ENCODE data around the gene CEMIP. TPM values are rescaled to one million over a fixed set of nuclear protein-coding genes. Genes with fewer than 3 reads are reported as not detected.

CEMIP gene
- total RNA-seq, 2 experiments from 2014 or later, result not detected

GRCh38 chr15:80838666-80839065 is 59.5 kb downstream of the CEMIP start:
- no peak for DNase-seq (ENCODE audit: low spot score)
- Histone ChIP-seq H3K36me3 (ENCODE audit: insufficient read depth, low read length) (no peaks in the 10 kb centered on the region), H3K4me3 (ENCODE audit: low read depth, low read length, poor library complexity, severe bottlenecking) (no peak overlapping the region), H3K9me3 (ENCODE audit: low read length) (no peaks in the 10 kb centered on the region), H4K20me1 (ENCODE audit: insufficient read depth, low read length) (no peaks in the 10 kb centered on the region), H3K27ac (ENCODE audit: low read depth, low read length, poor library complexity, severe bottlenecking) (no peak overlapping the region), H3K79me2 (ENCODE audit: insufficient read depth, low read depth, low read length) (no peaks in the 10 kb centered on the region), H2AFZ (ENCODE audit: low read length) (no peak overlapping the region), H3K4me2 (ENCODE audit: low read length) (no peak overlapping the region), H3K4me1 (ENCODE audit: insufficient read depth, low read length, poor library complexity, severe bottlenecking) (no peaks in the 10 kb centered on the region), H3K9me2 (ENCODE audit: insufficient read depth, low read length) (no peaks in the 10 kb centered on the region)
- CTCF ChIA-PET (ENCODE audit: unreplicated experiment), result no interaction called here
- no peak for TF ChIP-seq EZH2phosphoT487 (IDR thresholded peaks at IDR 0.05; ENCODE audit: borderline replicate concordance, low read depth, low read length)
- no peak for TF ChIP-seq CTCF (conservative IDR thresholded peaks at IDR 0.05; ENCODE audit: low read length)
- intact Hi-C loops (cut with micrococcal nuclease; ENCODE audit: unreplicated experiment), result no loop called here
- no TSS peak for BruUV-seq (replicated peaks)
- POLR2A ChIA-PET, result no interaction called here

DNA sequence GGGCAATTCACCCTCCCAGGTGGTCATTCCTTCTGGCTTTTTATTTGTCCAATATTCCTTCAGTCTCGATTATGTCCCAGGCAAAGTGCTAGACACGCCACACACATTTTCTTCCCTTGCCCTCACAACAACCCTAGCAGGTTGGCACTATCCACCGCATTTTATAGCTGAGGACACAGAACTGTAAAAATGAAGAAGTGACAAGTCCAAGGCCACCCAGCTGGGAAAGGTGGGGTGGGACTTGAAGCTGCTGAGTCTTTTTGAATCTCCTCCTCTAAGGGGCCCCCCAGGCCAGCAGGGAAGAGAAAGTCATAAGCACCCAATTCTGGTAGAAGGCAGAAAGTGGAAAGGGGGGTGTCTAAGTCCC is 60.6 kb downstream of the CEMIP start:
- CTCF ChIA-PET (ENCODE audit: unreplicated experiment), result no interaction called here
- Histone ChIP-seq H3K4me2 (ENCODE audit: low read length) (no peak overlapping the region), H3K9me2 (ENCODE audit: insufficient read depth, low read length) (no peaks in the 10 kb centered on the region), H3K9me3 (ENCODE audit: low read length) (no peaks in the 10 kb centered on the region), H3K79me2 (ENCODE audit: insufficient read depth, low read depth, low read length) (no peaks in the 10 kb centered on the region), H2AFZ (ENCODE audit: low read length) (no peak overlapping the region), H3K27ac (ENCODE audit: low read depth, low read length, poor library complexity, severe bottlenecking) (no peak overlapping the region), H3K4me1 (ENCODE audit: insufficient read depth, low read length, poor library complexity, severe bottlenecking) (no peaks in the 10 kb centered on the region), H3K4me3 (ENCODE audit: low read depth, low read length, poor library complexity, severe bottlenecking) (no peak overlapping the region), H3K36me3 (ENCODE audit: insufficient read depth, low read length) (no peaks in the 10 kb centered on the region), H4K20me1 (ENCODE audit: insufficient read depth, low read length) (no peaks in the 10 kb centered on the region)
- TF ChIP-seq CTCF (conservative IDR thresholded peaks at IDR 0.05; ENCODE audit: low read length) (no peak), EZH2phosphoT487 (IDR thresholded peaks at IDR 0.05; ENCODE audit: borderline replicate concordance, low read depth, low read length) (no peak)
- intact Hi-C loops (cut with micrococcal nuclease; ENCODE audit: unreplicated experiment), result no loop called here
- BruUV-seq (replicated peaks), result no TSS peak
- no peak for DNase-seq (ENCODE audit: low spot score)
- POLR2A ChIA-PET, result no interaction called here

DNA sequence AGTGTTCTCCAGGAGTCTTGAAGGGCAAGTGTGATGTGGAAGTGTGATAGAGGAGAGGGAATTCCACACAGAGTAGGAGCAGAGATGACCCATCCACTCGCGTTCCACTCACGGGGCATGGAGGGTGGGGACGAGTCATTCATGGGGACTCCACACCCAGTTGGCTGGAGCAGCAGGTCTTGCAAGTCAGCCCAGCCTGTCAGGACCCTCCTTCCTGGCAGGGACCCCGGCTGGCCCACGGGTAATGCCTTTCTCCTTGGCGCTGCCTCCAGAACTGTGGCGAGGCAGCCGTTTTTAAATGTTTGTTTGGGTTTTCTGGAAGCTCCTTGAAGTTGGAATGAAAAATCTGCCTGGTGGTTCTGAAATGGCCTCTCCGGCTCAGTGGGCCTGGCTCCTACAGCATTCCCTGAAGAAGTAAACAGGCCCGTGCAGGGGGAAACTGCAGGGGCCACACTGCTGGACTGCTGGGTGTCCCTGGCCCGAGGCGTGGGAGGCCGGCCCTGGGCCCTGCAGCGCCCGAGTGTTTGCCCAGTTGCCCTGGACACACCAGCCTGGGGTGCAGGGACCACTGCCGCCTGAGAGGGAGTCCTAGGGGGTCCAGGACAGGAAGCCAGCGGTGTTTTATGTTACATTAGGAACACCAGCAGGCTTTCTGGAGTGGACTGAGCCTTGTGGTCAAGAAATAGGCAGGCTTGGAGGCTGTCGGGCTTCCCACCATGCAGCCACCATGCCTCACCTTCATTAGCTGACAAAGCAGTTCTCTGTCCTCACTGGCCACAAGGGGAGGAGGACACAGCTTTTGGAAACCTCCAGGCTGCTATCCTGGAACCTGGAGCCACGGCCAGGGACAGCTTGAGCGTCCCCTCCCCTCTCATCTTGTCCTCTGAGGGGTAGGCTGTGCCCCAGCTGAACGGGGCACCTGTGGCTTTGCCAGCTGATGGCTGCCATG is 61.3 kb downstream of the CEMIP start:
- Histone ChIP-seq H3K9me2 (ENCODE audit: insufficient read depth, low read length) (no peaks in the 10 kb centered on the region), H3K4me3 (ENCODE audit: low read depth, low read length, poor library complexity, severe bottlenecking) (no peak overlapping the region), H3K4me2 (ENCODE audit: low read length) (no peak overlapping the region), H3K79me2 (ENCODE audit: insufficient read depth, low read depth, low read length) (no peaks in the 10 kb centered on the region), H3K9me3 (ENCODE audit: low read length) (no peaks in the 10 kb centered on the region), H3K4me1 (ENCODE audit: insufficient read depth, low read length, poor library complexity, severe bottlenecking) (no peaks in the 10 kb centered on the region), H3K36me3 (ENCODE audit: insufficient read depth, low read length) (no peaks in the 10 kb centered on the region), H2AFZ (ENCODE audit: low read length) (no peak overlapping the region), H4K20me1 (ENCODE audit: insufficient read depth, low read length) (no peaks in the 10 kb centered on the region), H3K27ac (ENCODE audit: low read depth, low read length, poor library complexity, severe bottlenecking) (no peak overlapping the region)
- no TSS peak for BruUV-seq (replicated peaks)
- intact Hi-C loops (cut with micrococcal nuclease; ENCODE audit: unreplicated experiment), result no loop called here
- ChIA-PET POLR2A (no interaction called here), CTCF (ENCODE audit: unreplicated experiment) (no interaction called here)
- DNase-seq (ENCODE audit: low spot score), result no peak
- no peak for TF ChIP-seq EZH2phosphoT487 (IDR thresholded peaks at IDR 0.05; ENCODE audit: borderline replicate concordance, low read depth, low read length)
- no peak for TF ChIP-seq CTCF (conservative IDR thresholded peaks at IDR 0.05; ENCODE audit: low read length)

Data from OCI-LY7 (cell line).